NCI-H1930 (cell line): ENCODE results near the gene RPH3AL.
"Not testable (repeated sequence)": the region's sequence is repeated elsewhere in the genome, so short reads cannot be mapped to it uniquely, and the experiment has no call there.

Experiments used
- DNase-seq, 2 experiments: peaks; one replicate each; lab custom pipeline; 2025; lab: John Stamatoyannopoulos, UW

The RPH3AL gene

GRCh38 chr17:178292-179065, 174.1 kb downstream of the RPH3AL start:
- DNase-seq = no peak

- DNase-seq = no peak
Measured at GRCh38 chr17:177762-178161, 174.8 kb downstream of the RPH3AL start.

- DNase-seq = no peak
Measured at GRCh38 chr17:177155-177554, 175.5 kb downstream of the RPH3AL start.

- DNase-seq = no peak
Measured at GRCh38 chr17:173166-173911, 179.3 kb downstream of the RPH3AL start.

- no peak for DNase-seq
Measured at GRCh38 chr17:172401-172800, 180.2 kb downstream of the RPH3AL start.

- no peak for DNase-seq
Measured at GRCh38 chr17:171871-172270, 180.7 kb downstream of the RPH3AL start.

GRCh38 chr17:170130-170670, 182.4 kb downstream of the RPH3AL start:
- no peak for DNase-seq

- not testable (repeated sequence) for DNase-seq
Measured at GRCh38 chr17:168614-169013, 184.0 kb downstream of the RPH3AL start.

- DNase-seq = no peak
Measured at GRCh38 chr17:165939-166338, 186.7 kb downstream of the RPH3AL start.

- DNase-seq = peak in 1 of 2 experiments; percentile 44
Measured at GRCh38 chr17:164303-165235, 188.0 kb downstream of the RPH3AL start.

GRCh38 chr17:163514-164098, 189.0 kb downstream of the RPH3AL start:
- DNase-seq = no peak

GRCh38 chr17:162689-163088, 189.9 kb downstream of the RPH3AL start:
- DNase-seq = no peak
